Mucosa of stomach (tissue), 1 donor: ENCODE results near the gene GTF2I.
"Not testable (repeated sequence)": the region's sequence is repeated elsewhere in the genome, so short reads cannot be mapped to it uniquely, and the experiment has no call there.

ENCODE experiments used
- H3K27me3 ChIP-seq: one replicate; pipeline ENCODE4 v1.7.0; 2013; ENCODE audit warnings: mild to moderate bottlenecking, low read length; ENCODE audit not compliant: control insufficient read depth, insufficient read depth
- H3K36me3 ChIP-seq: one replicate; pipeline ENCODE4 v1.7.0; 2013; ENCODE audit warnings: low read length; ENCODE audit not compliant: control insufficient read depth, insufficient read depth
- H3K4me1 ChIP-seq: one replicate; pipeline ENCODE4 v1.7.0; 2013; ENCODE audit warnings: mild to moderate bottlenecking, low read length; ENCODE audit not compliant: control insufficient read depth, insufficient read depth
- H3K4me3 ChIP-seq: one replicate; pipeline ENCODE4 v1.7.0; 2013; ENCODE audit warnings: low read length
- H3K9ac ChIP-seq: one replicate; pipeline ENCODE4 v1.7.0; 2013; ENCODE audit warnings: mild to moderate bottlenecking, low read length, moderate library complexity
- H3K9me3 ChIP-seq: one replicate; pipeline ENCODE4 v1.7.0; 2013; ENCODE audit warnings: mild to moderate bottlenecking, low read length, moderate library complexity; ENCODE audit not compliant: control insufficient read depth
- donor health status: Pancreatic carcinoma.

GTF2I gene

DNA sequence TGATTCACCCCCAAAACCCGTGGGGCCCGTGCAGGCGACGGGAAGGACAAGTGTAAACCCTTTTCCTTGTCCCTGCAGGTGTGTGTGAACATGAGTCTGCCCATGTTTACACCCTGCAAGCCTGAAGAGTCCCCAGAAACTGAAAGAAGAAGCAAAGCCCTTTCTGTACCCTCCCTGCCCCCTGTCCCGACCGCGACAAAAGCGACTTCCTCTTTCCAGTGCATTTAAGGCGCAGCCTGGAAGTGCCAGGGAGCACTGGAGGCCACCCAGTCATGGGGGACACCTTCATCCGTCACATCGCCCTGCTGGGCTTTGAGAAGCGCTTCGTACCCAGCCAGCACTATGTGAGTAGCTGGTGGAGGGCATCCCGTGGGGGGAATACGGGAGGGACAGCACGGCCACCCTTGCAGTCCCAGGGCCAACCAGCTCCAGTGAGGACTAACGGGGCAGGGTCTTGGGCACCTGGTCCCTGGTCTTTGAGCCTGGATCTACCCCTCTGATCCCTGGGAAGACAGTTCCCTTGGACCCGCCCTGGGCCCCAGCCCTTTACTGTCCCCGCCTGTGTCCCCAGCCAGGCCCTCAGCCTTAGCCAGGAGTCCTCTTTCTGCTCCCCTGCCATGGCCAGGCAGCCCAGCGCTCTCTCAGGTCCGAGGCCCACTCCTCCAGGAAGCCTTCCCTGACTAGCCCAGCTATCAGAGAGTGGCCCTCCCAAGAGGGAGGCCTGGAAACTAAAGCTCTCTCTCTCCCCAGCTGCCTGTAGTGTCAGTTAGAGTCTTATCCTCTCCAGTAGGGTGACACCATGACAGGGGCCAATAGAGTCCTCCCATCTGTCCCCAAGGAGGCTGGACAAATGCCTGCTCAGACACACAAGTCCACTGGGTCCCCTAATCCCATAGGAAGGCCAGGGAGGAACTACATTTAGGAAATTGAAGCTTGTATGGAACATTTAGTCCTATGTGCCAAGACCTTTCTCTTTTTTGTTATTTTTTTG, 116.5 kb downstream of the GTF2I start, which contains the start of gene NCF1:
TSS of gene NCF1 (plus strand) at position 252 of the 991 bp plus-strand sequence. CDS start at position 273, 21 bp downstream.
- not testable (repeated sequence) for H3K36me3 ChIP-seq, H3K9ac ChIP-seq, H3K27me3 ChIP-seq, H3K4me1 ChIP-seq, H3K9me3 ChIP-seq, H3K4me3 ChIP-seq

- H3K9me3 ChIP-seq, H3K9ac ChIP-seq, H3K4me3 ChIP-seq, H3K27me3 ChIP-seq, H3K4me1 ChIP-seq, H3K36me3 ChIP-seq: not testable (repeated sequence)
Observed at GRCh38 chr7:74775111-74775510, 117.6 kb downstream of the GTF2I start.

GRCh38 chr7:74779053-74779452, 121.5 kb downstream of the GTF2I start:
- H3K9ac ChIP-seq, H3K4me3 ChIP-seq, H3K4me1 ChIP-seq, H3K9me3 ChIP-seq, H3K27me3 ChIP-seq, H3K36me3 ChIP-seq: not testable (repeated sequence)

GRCh38 chr7:74781746-74782145, 124.2 kb downstream of the GTF2I start:
- H3K9me3 ChIP-seq, H3K9ac ChIP-seq, H3K4me3 ChIP-seq, H3K4me1 ChIP-seq, H3K27me3 ChIP-seq, H3K36me3 ChIP-seq: not testable (repeated sequence)

DNA sequence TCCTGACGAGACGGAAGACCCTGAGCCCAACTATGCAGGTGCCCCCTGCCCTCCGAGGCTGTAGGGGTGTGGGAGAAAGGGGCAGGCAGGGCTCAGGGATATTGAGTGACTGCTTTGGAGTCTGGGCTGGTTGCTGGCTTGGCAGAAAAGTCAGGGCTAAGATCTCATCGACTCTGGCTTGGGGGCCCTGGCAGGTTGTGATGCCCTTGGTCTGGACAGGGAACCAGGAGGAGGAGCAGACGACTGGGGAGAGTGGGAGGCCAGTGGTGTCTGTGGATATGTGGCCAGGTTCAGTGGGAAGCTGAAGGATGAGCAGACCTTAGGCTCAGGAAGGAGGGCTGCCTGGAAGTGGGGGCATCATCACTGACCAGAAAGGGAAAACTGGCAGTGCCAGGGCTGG, 126.1 kb downstream of the GTF2I start:
- not testable (repeated sequence) for H3K27me3 ChIP-seq, H3K36me3 ChIP-seq, H3K4me3 ChIP-seq, H3K4me1 ChIP-seq, H3K9me3 ChIP-seq, H3K9ac ChIP-seq

DNA sequence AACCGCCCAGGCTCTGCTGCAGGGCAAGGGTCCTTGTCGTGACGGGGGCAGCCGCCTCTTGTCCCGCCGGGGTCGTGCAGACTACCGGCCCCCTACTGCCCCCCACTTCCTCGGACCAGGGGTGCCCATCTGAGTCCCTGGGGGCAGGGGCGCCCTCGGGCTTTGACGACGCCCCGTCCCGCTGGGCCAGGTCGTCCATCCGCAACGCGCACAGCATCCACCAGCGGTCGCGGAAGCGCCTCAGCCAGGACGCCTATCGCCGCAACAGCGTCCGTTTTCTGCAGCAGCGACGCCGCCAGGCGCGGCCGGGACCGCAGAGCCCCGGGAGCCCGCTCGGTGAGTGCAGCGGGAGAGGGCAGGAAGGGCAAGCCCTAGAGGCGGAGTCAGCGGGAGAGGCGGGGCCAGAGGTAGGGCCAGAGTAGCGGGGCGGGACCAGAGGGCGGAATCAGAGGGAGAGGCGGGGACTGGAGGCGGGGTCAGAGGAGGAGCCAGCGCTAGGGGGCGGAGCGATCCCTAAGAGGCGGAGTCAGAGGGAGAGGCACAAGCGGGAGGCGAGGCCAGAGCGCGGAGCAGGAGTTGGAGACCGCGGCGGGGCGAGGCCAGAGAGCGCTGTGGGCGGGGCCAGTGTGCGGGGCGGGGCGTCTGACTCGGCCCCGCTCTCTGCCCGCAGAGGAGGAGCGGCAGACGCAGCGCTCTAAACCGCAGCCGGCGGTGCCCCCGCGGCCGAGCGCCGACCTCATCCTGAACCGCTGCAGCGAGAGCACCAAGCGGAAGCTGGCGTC, 131.0 kb downstream of the GTF2I start:
- not testable (repeated sequence) for H3K36me3 ChIP-seq, H3K9ac ChIP-seq, H3K9me3 ChIP-seq, H3K4me3 ChIP-seq, H3K27me3 ChIP-seq, H3K4me1 ChIP-seq

- H3K9ac ChIP-seq, H3K27me3 ChIP-seq, H3K4me3 ChIP-seq, H3K9me3 ChIP-seq, H3K4me1 ChIP-seq, H3K36me3 ChIP-seq: not testable (repeated sequence)
Observed at GRCh38 chr7:74789200-74789736, 131.8 kb downstream of the GTF2I start.

DNA sequence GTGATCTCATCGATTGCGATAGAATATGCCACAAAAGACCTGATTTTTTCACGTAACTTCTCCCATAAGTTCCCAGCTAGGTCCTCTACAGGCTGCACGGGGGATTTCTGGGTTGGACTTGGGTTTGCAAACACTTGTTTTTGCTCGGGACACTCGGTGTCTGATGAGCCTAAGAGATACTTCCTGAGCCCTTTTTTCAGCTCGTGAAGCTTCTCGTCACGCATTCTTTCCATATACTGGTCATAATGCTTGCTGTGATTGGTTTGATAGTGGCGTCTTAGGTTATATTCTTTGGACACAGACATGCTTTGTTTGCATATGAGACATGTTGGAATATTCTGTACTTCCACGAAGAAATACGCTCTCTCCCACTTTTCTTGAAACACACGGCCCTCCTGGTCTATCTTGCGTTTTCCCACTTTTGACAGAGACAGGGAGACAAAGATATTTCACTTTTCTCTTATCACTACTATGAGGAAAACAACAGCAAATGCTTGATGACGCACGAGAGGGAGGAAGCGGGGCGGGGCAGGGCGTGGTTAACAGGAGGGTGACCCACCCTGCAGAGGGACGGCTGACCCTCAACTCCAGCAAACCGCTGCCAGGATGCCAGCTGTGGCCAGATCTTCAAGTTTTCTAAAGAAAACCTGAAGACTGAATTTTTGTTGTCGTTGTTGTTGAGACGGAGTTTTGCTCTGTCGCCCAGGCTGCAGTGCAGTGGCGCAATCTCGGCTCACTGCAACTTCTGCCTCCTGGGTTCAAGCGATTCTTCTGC, 140.5 kb downstream of the GTF2I start:
- H3K27me3 ChIP-seq, H3K4me3 ChIP-seq, H3K9ac ChIP-seq, H3K9me3 ChIP-seq, H3K36me3 ChIP-seq, H3K4me1 ChIP-seq: not testable (repeated sequence)

DNA sequence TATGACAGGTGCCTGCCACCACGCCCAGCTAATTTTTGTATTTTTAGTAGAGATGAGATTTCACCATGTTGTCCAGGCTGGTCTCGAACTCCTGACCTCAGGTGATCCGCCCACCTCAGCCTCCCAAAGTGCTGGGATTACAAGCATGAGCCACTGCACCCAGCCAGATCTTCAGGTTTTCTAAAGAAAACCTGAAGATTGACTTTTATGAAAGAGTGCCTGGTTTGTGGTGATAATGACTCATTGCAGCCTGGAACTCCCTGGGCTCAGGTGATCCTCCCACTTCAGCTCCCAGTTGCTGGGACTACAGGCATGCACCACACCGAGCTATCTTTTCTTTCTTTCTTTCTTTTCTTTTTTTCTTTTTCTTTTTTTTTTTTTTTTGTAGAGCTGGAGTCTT, 141.1 kb downstream of the GTF2I start:
- H3K9me3 ChIP-seq, H3K27me3 ChIP-seq, H3K4me1 ChIP-seq, H3K9ac ChIP-seq, H3K4me3 ChIP-seq, H3K36me3 ChIP-seq: not testable (repeated sequence)
